ENCODE measurements around the gene TRAPPC6A.

Gene TRAPPC6A

GRCh38 chr19:45149129-45149528, 28.9 kb downstream of the TRAPPC6A start:
- no peak for DNase-seq (ENCODE audit: low read depth)

DNA sequence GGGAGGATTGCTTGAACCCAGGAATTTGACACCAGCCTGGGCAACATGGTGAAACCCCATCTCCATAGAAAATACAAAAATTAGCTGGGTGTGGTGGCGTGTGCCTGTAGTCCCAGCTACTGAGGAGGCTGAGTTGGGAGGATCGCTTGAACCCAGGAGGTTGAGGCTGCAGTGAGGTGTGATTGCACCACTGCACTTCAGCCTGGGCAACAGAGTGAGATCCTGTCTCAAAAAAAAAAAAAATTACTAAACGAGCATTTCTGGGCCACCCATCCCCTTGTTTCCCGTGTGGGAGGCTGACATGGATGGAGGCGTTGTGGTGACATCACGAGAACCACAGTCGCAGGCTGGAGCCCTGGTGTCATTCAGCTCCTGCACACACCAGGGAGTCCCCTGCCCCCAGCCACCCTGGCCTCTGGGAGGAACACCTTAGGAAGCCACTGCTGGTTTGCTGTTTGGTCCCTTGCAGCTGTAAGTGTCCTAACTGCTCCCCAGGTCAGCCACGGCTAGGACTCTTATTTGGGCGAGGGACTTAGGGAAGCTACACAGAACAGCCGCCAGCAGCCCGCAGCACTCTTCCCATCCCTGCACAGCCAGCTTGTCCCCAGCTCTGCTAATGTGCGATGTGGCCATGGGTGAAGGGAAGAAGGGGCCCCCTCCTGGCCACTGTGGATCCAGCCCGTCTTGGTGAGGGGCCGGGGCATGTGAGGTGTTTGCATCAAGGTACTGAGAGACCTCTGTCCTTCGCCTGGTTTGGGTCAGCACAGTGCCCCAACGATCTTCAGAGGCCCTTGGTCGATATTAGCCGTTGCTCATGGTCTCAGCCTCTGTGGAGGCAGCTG, 30.0 kb downstream of the TRAPPC6A start:
- no peak for DNase-seq (ENCODE audit: low read depth)

DNA sequence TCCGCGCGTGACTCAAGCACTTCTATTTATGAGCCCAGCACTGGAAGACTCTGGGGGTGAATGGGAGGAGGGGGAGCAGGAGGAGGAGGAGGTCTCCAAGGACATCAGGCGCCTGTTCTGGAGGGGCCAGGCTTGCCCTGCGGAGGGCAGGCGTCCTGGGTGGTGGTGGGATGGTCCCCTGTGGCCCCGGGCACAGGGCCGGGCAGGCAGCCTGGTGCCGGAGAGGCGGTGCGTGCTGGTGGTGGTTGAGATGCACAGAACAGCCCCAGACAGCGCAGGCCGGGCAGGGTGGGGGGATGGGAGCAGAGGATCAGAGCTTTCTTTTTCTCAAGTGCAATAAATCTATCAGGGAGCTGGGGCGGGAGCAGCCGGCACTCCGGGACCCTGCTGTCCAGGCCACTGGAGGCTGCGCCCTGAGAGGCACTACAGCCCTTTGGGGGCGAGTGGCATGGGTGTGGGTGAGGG, 31.3 kb downstream of the TRAPPC6A start:
- no peak for DNase-seq (ENCODE audit: low read depth)

- DNase-seq (ENCODE audit: low read depth): no peak
Measured at GRCh38 chr19:45146251-45146650, 31.8 kb downstream of the TRAPPC6A start.

DNA sequence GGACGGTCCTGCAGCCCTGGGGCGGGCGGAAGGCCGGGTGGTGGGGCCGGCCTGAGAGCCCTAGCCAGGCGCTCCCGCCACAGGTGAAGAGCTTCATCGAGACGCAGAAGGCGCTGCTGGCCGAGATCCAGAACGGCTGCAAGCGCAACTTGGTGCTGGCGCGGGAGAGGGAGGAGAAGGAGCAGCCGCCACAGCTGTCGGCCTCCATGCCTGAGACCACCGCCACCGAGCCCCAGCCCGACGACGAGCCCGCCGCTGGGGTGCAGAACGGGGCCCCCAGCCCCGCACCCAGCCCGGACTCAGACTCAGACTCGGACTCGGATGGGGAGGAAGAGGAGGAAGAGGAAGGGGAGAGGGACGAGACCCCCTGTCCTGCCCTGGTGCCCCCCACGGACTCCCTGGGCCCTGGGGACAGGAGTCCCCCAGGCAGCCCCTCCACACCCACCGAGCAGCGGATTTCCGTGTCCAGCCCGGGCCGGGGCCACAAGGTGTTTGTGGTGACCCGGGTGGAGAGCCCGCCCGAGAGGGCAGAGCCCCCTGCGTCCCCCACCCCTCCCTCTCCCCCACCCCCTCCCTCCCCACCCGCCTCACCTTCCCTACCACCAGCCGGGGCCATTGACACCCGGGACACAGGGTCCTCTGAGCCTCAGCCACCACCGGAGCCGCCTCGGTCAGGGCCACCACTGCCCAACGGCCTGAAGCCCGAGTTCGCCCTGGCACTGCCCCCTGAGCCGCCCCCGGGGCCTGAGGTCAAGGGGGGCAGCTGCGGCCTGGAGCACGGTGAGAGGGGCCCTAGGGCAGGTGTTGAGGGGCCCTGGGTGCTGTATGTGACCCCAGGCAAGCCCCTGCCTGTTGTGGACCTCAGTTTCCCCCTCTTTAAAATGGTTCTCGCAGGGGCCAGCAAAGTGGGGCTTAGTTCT, 32.5 kb downstream of the TRAPPC6A start:
- DNase-seq (ENCODE audit: low read depth): no peak

- no peak for DNase-seq (ENCODE audit: low read depth)
Measured at GRCh38 chr19:45144431-45145269, 33.4 kb downstream of the TRAPPC6A start.

GRCh38 chr19:45142726-45143110, 35.3 kb downstream of the TRAPPC6A start:
- DNase-seq (ENCODE audit: low read depth): no peak

- DNase-seq (ENCODE audit: low read depth): no peak
Measured at GRCh38 chr19:45142016-45142725, 35.9 kb downstream of the TRAPPC6A start.

- no peak for DNase-seq (ENCODE audit: low read depth)
Measured at GRCh38 chr19:45141203-45141900, 36.7 kb downstream of the TRAPPC6A start.

GRCh38 chr19:45140533-45140932, 37.5 kb downstream of the TRAPPC6A start:
- no peak for DNase-seq (ENCODE audit: low read depth)

DNA sequence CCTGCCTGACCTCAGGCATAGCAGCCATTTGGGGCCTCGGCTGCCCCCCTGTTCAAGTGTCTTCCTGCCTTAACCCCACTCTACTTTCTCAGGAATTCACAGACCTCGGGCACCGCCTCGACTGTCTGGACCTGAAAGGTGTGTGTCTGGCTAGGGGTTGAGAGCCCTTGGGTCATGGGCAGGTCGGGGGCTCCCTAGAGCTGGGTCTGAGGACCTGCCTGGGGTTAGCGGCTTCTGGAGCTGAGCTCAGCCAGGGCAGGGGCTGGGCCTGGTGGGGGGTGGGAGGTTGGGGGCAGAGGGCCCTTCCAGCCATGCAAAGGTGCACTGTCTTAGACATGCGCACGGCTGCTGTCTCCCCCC, 37.9 kb downstream of the TRAPPC6A start:
- DNase-seq (ENCODE audit: low read depth): no peak

- DNase-seq (ENCODE audit: low read depth): no peak
Measured at GRCh38 chr19:45139286-45140143, 38.5 kb downstream of the TRAPPC6A start.

DNA sequence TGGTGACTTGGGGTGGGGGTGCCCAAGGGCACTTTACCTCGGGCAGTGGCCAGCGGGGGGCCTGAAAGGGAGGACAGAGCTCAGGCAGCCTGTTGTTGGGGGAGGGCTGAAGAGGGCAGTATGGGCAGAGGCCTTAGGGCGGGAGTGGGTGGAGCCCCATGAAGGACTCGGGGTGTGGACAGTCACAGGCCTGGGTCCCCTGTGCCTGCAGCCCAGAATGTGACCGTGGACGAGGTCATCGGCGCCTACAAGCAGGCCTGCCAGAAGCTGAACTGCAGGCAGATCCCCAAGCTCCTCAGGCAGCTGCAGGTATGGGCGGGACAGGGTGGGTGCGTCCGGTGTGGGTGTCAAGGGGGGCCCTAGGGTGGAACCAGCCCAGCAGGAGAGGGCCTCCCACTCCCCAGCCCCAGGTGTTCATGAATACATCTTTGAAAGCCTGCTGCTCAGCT, 39.7 kb downstream of the TRAPPC6A start:
- no peak for DNase-seq (ENCODE audit: low read depth)

GRCh38 chr19:45137179-45137761, 40.8 kb downstream of the TRAPPC6A start:
- no peak for DNase-seq (ENCODE audit: low read depth)

- no peak for DNase-seq (ENCODE audit: low read depth)
Measured at GRCh38 chr19:45136507-45137178, 41.4 kb downstream of the TRAPPC6A start.

- DNase-seq (ENCODE audit: low read depth): no peak
Measured at GRCh38 chr19:45135176-45135885, 42.7 kb downstream of the TRAPPC6A start.

GRCh38 chr19:45133661-45134060, 44.4 kb downstream of the TRAPPC6A start:
- DNase-seq (ENCODE audit: low read depth): no peak

All from T follicular helper cell (primary cell).